ENCODE results near the gene MYB.
"Not testable (repeated sequence)": the region's sequence is repeated elsewhere in the genome, so short reads cannot be mapped to it uniquely, and the experiment has no call there.

Gene MYB

DNA sequence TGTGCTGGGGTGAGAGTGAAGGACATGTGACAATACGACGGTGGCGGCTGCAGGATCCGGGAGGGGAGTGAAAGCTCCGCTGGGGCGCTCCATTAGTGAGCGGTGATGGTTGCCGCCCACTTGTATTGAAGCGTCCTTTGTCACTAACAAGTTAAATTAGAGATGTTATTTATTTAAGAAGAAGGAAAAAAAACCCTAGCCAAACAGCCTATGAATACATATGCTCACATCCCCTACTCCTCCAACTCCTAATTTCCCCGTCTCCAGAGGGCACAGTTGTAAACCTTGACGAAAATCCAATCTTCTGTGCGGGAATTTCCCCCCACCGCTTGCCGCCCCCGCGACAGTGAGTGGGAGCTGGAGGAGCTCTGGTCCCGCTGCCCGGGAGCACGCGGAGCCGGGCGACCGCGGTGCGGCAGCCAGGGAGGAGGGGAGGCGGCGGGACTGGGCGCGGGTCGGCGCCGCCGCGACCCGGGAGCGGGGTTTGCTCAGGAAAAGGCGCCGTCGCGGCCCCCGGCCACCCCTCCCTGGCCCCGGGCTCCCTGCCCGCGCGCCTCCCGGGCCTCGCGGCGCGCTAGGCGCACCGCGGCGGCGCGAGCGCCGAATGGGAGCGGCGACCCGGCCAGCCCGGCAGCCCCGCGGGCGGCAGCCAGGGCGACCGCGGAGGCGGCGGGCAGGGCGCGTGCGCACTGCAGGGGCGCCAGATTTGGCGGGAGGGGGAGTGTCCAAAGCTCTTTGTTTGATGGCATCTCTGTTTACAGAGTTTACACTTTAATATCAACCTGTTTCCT, at the start of gene MYB:
TSS of gene MYB (plus strand) at position 767 of the 791 bp plus-strand sequence. CDS start 206 bp downstream, outside the sequence.
- DNase-seq: peak; percentile 65

DNA sequence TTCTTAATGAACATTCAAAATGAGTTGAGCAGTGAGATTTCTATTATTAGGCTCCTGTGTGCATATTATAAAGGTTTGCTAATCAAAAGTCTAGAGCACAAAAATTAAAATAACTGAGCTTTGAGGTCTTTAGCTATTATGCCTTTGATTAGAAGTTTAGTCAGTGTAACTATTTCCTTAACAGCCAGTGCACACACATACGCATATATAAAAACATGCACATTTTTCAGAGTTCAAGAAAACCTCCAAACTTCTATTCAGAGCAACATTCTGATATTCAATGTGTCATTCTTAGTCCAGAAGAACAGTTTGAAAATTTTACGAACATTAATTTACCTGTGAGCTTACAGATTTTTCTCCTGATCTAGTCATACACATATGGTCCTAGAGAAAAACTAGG, 48.3 kb upstream of the MYB start:
- no peak for DNase-seq

DNA sequence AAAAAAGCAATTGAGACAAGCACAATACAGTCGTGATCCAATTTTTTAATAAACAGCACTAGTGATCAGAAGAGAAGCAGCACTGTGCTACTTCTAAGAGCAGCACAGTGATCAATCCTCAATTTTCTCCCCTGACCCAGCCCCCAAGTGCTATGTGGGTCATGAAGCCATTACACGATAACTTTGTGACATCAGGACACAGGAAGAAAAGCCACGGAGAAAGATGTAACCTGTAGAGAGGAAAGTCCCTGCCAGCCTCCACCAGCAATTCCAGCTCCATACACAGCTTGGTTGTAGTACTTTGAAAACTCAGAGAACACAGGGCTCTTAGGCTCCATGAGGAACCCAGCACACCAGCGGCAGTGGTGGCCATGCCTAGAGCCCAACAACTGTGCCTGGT, 45.3 kb upstream of the MYB start:
- DNase-seq: no peak

- DNase-seq: no peak
Observed at GRCh38 chr6:135137826-135138225, 43.3 kb upstream of the MYB start.

DNA sequence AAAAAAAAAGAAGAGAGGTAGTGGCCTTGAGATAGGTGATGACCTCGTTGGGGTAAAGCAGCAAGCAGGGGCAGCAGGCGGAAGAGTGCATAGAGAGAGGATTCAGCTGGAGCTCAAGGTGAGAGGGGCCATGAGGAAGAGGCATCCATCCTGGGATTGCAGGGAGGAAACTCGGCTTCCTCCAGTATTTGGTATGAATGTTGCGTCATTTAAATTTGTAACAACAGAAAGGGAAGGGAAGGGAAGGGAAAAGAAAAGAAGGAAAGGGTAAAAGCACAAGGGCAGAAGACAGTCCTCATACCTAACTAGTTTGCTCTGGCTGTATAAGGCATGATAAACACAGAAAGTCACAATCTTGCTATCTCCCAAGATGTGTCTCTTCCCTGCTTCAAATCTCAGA, 39.9 kb upstream of the MYB start:
- no peak for DNase-seq

DNA sequence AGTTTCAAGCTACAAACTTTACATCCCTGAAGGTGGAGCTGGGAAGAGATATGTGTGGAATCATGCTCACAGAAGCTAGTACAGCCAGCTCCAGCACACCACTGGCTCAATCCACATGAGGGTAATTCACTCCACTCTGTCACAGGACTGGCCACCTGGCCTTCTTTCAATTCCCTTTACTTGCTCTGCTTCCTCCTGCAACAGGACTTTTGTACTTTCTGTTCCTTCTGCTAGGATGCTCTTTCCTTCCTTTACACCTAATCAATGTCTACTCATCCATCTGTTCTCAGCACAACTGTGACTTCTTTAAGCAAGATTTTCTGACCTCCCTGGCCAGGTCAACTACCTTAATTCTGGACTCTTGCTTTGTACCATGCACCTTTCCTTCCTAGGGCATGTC, 39.4 kb upstream of the MYB start:
- DNase-seq: no peak

- DNase-seq: not testable (repeated sequence)
Observed at GRCh38 chr6:135142232-135142631, 38.9 kb upstream of the MYB start.

DNA sequence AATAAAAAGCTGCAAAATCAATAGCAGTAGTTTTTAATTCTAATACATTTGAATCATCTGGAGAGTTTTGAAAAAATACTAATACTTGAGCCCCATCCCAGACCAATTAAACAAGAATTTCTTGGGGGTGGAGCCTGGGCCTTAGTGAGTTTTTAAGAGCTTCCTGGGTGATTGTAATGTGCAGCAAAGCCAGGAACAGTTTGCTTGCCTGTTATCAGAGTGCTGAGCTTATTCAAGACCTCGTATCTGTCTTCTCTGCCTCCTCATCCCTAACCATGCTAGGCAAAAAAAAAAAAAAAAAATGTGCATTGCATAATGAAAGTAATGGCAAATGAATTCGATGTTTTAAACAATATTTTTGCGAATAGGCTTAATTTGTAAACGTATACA, 36.4 kb upstream of the MYB start:
- no peak for DNase-seq

DNA sequence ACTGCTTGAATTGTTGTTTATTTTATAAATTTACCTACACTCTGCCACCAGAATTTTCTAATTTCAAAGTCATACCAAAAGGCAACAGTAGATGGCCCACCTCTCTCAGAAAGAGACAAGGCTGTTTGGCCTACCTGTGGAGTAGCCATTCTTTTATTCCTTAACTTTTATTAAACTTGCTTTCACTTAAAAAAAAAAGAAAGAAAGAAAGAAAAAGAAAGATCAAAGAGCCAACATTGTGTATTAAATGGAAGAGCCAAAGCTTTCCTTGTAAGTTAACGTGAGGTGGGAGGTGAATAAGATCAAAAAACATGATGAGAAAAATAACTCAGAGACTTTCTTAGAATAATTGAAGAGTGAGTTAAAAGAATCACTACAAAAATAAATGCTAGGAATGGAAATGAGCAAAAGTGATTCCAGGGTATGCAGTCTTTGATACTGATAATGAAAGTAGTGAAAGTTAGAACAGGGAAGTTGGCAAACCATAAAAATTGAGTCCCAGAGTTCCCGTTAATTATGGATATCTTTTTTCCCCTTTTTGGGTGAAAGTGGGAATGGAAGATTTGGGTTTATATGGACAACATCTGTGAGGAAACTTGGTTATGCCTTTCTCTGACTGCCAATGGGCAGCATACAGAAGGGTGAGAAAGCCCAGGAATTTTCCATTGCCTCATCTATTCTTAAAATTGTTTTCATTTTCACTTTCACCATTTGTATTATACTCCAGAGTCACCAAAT, 35.9 kb upstream of the MYB start:
- DNase-seq: no peak

DNA sequence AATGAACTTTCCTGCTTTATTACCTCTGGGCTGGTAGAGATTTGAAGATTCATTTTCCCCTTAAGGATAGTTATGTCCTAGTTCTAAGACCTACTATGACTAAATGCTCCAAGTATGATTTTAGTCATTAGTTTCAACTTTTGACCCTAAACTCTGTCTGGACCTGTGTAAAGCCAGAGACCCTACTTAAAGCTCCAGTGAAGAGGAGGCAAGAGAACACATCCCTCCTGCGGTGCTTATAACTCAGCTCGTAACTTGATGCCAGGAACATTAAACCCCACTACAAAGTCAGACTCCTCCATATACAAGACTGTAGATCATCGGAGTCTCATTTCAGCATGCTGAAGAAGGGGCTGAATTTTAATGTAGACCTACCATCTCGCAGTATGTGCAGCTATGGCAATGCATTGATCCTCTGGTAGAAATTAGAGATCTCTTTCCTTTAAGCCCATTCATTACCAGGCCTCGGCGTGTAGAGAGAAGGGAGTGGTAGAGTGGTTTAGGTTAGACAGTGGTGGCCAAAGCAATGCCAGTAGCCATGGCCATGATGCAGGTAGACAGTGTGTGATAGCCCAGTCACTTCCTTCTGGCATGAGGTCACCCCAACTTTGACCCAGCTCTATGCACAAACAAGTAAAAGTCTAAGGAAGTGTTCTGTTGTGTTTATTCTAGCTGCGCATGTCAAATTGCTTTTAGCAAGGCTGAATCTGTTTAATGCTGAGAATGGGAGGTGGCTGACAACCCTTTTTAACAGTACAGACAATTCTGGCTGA, 34.8 kb upstream of the MYB start:
- DNase-seq: no peak

- DNase-seq: no peak
Observed at GRCh38 chr6:135147637-135148592, 33.2 kb upstream of the MYB start.

- no peak for DNase-seq
Observed at GRCh38 chr6:135148889-135149288, 32.2 kb upstream of the MYB start.

- no peak for DNase-seq
Observed at GRCh38 chr6:135149376-135149775, 31.7 kb upstream of the MYB start.

- DNase-seq: not testable (repeated sequence)
Observed at GRCh38 chr6:135150481-135150880, 30.6 kb upstream of the MYB start.

GRCh38 chr6:135154125-135154524, 27.0 kb upstream of the MYB start:
- DNase-seq: not testable (repeated sequence)

- DNase-seq: no peak
Observed at GRCh38 chr6:135158397-135158796, 22.7 kb upstream of the MYB start.

DNA sequence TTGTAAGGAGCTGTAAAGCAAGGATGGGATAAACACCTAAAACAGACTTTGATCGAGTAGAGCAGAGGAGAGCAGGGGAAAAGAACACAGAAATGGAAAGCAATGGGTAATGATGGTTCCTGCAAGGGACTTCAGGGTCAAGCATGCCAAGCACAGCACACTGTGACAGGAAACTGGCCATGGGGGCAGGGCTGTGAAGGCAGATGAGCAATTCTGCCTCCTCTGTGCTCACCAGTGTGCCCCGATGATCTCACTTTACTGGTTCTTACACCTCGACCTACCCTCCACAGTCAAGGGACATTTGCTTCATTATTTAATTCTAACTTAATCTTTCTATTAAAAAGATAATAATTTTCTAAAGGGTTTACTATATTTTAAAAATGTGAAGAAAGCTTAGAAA, 21.6 kb upstream of the MYB start:
- no peak for DNase-seq

GRCh38 chr6:135161411-135162395, 19.4 kb upstream of the MYB start:
- DNase-seq: no peak

- no peak for DNase-seq
Observed at GRCh38 chr6:135162678-135163439, 18.2 kb upstream of the MYB start.

DNA sequence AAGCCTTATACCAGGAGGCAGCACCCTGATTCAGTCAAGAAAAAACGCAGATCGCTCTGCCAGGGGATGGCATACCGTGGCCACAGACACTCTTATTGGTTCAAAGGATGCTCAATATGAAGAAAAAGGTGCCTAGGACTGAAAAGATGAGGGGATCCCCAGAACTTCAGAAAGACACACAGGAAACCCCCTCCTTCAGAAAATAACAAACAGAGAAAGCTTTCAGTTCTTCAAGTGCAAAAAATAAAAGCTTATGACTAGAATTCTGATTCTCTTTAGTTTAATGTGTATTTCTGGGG, 17.7 kb upstream of the MYB start:
- no peak for DNase-seq

DNA sequence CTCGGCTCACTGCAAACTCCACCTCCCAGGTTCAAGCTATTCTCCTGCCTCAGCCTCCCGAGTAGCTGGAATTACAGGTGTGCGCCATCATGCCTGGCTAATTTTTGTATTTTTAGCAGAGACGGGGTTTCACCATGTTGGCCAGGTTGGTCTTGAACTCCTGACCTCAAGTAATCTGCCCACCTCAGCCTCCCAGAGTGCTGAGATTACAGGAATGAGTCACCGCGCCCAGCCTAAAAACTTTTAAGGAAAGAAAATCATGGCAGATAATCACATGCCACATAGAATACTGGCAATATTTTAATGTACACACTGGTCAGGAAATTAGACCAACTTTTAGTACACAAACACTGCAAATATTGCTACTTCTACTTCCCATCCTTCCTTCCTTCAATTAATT, 16.7 kb upstream of the MYB start:
- not testable (repeated sequence) for DNase-seq

Data from activated CD4-positive, alpha-beta T cell treated with anti-CD3 and anti-CD28 coated beads for 1 hour (primary cell).